OCI-LY1 (cell line): ENCODE data around the gene ZNF579.

ENCODE experiments used
- EZH2 ChIP-seq: fragments of 200-600 bp; sonication (generic), shearing (Covaris generic); IDR thresholded peaks from 2 replicates; pipeline ENCODE4 v1.8.0; 2017; ENCODE audit warnings: borderline replicate concordance, mixed run types, mild to moderate bottlenecking, antibody characterized with exemption, low read length, moderate library complexity, mixed read lengths
- TF ChIP-seq, protein P1 (sequence below): fragments of 200-600 bp; sonication (generic), shearing (Covaris generic); IDR thresholded peaks from 2 replicates; pipeline ENCODE4 v1.5.1; 2017; ENCODE audit warnings: mild to moderate bottlenecking, antibody characterized with exemption, low read length, moderate library complexity, mixed read lengths

GRCh38 chr19:55590617-55591016 lies 10.0 kb upstream of the ZNF579 start:
- TF ChIP-seq, protein P1, sequence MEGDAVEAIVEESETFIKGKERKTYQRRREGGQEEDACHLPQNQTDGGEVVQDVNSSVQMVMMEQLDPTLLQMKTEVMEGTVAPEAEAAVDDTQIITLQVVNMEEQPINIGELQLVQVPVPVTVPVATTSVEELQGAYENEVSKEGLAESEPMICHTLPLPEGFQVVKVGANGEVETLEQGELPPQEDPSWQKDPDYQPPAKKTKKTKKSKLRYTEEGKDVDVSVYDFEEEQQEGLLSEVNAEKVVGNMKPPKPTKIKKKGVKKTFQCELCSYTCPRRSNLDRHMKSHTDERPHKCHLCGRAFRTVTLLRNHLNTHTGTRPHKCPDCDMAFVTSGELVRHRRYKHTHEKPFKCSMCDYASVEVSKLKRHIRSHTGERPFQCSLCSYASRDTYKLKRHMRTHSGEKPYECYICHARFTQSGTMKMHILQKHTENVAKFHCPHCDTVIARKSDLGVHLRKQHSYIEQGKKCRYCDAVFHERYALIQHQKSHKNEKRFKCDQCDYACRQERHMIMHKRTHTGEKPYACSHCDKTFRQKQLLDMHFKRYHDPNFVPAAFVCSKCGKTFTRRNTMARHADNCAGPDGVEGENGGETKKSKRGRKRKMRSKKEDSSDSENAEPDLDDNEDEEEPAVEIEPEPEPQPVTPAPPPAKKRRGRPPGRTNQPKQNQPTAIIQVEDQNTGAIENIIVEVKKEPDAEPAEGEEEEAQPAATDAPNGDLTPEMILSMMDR = no peak
- TF ChIP-seq EZH2 = no peak
